HS-5 (cell line): ENCODE measurements around the gene LZTR1.
"Not testable (repeated sequence)": the region's sequence is repeated elsewhere in the genome, so short reads cannot be mapped to it uniquely, and the experiment has no call there.

Experiments used
- DNase-seq: peaks from one replicate; pipeline ENCODE4 v3.0.0-alpha.2; 2012; ENCODE audit warnings: low read depth

Gene LZTR1

DNA sequence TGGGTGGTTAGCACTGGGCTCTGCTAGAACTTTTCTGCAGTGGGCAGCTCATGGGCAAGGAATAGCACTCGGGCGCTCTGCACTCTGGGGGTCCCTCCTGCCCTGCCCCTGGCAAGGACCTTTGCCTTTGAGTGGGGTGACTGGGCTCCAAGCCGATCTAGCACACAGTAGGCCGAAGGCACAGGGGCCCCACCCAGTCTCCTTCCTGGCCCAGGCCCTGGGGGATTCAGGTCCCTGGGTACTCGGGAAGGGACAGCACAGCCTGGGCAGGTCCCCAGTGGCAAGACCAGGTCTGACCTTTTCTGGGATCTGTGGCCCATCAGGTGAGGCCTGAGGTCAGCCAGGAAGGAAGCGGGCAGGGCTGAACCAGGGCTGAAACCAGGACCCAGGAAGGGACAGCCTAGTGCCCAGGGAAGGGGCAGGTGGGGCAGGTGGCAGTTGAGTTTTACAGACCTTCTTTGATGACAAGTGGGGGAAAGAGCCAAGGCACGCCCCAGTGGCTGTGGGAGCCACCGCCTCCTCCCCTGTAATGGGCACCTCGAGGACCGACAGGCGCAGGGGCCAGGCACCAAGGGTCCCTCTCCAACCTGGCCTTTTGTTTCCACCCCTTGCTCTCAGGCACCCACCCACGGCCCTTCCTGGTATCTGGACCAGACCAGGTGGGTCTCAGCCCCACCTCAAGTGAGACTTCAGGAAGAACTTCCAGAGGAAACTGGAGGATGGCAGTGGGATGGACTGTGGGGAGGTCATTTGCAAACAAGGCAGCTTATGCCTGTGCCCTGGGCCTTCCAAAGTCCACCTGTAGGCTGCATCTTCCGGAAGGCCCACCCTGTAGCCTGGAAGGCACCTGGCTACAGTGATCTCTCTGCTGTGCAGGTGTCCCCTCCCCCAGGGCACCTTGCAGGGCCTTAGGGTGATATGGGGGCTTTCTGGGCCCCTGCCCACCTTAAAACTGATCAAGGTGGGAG lies 15.9 kb upstream of the LZTR1 start:
- no peak for DNase-seq

DNA sequence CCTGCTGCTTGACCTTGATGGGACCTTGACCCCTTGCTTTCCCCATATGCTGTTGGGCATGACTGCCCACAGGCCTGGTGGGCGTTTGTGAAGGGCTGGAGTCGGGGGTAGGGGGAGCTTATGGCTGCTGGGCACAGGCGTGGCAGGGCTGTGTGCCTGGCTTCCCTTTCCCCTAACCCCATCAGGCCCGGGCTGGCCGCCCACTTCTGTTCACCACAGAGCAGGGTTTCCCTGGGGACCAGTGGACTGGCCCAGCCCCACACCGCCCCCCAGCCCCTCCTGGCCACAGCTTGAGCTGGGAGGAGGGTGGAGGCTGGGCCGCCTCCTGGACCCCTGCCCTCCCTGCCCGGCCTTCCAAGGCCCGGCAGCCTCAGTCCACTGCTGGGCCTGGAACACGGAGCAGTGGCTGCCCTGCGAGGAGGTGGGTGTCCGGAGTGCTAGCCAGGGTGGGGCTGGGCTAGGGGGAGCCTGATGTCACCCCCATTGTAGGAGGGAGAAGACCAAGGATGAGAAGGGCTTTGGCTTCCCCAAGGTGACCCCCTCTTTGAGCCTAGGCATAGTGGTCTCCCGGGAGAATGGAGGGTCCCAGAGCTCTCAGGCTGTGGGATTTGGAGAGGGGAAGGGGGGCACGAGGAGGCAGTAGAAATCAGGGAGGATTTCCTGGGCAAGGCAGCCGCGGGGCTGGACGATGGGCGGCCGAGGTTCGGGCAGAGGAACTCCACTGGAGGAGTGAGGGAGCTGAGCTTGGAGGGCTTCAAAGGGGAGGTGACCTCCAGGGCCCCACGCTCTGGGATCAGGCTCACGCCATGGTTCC lies 15.0 kb upstream of the LZTR1 start, which contains the start of gene AIFM3:
Gene AIFM3, plus strand, starts transcription at position 373 of the 814 bp plus-strand sequence. CDS start 690 bp downstream, outside the sequence.
- no peak for DNase-seq

DNA sequence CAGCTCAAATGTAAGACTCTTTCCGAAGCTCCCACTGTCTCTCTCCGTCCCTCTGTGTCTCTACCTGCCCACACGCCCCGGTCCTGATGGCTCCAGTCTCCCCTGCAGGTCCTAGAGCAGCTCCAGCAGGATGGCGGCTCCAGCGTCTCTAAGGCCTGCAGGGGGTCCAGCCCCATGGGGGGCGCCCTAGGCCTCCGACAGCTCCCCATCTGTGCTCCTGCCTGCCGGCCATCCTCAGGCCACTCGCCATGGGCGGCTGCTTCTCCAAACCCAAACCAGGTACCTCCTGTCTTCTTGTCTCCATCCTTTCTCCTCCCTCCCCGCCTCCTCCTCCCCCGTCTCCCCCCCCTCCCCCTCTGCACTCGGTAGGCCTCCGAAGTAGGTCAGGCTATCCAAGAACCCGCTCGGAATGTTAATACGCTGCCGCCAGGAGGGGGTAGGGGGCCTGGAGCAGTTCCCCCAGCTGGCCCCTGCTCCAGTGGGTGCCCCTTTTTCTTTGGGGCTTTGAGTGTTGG lies 14.3 kb upstream of the LZTR1 start:
- DNase-seq = no peak

DNA sequence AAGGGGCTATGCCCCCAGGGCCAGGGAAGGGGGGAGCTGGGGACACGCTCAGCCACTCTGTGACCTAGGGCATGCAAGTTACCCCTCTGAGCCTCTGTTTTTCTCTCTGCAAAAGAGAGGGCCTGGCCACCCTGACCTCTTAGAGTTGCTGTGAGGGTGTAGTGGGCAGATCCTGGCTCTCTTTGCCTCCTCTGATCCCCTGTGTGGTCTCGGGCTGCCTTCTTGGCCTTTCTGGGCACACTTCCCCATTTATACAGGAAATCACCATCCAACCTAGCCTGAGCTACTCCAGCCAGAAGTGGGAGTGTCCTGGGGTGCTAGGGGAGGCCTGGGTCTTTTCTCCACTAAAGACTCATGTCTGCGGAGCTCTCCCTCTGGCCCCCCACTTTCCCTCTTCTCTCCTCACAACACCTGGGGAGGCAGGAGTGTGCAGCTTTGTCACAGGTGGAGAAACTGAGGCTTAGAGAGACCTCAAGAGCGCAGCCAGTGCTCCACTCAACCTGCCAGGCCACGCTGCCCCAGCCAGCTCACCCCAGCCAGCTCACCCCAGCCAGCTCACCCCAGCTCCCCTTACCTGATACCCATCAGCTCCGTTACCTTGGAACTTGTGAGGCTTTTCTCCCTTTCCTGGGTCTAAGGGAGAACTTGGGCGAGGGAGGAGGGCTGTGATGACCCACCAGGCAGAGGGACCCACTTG lies 13.7 kb upstream of the LZTR1 start:
- no peak for DNase-seq

DNA sequence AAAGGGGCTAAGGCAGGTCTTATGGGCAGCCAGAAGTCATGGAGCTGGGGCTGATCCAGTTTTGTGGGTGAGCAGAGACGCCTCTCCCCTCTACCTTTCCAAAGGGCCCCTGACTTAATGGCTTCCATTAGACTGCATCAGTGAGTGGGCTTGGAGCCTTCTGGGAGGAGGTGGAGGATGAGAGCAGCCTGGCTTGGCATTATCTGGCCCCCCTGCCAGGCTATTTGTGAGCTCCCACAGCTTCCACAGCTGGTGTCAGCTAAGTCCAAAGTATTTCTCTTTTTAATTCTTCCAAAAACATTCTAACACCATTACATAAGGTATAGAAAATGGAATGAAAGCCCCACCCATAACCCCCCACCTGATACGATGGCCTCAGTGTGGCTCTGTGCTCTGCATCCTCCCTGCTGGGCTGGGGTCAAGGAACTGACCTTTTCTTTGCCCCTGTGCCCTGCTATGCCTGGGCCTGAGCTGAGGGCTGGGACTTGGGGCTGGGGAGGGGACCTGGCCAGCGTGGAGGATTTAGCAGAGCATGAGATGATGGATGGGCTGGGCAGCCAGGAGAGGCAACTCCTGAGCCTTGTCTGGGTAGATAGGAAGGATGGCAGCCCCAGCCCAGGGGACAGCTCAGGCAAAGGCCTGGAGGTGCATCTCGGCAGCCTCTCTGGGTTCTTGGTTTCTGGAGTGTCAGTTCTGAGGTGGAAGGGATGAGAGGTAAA lies 11.0 kb upstream of the LZTR1 start:
- no peak for DNase-seq

DNA sequence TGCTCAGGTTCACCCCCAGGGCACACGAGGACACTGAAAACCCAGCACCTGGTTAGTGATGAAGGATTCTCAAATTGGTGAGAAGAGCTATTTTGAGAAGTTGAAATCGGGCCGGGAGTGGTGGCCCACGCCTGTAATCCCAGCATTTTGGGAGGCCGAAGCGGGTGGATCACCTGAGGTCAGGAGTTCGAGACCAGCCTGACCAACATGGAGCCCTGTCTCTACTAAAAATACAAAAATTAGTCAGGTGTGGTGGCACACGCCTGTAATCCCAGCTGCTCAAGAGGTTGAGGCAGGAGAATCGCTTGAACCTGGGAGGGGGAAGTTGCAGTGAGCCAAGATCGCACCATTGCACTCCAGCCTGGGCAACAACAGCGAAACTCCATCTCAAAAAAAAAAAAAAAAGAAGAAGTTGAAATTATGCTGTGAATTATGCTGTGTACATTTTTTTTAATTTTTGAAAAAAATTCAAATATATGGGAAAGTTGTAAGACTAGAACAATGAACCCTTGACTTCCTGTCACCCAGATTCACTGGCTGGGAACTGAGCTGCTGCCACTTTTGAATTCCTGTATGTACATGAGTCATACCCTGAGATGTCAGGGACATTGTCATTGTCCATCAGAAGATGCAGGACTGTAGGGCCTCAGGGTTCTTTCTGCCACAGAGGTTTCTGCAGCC lies 9.9 kb upstream of the LZTR1 start:
- DNase-seq = not testable (repeated sequence)

DNA sequence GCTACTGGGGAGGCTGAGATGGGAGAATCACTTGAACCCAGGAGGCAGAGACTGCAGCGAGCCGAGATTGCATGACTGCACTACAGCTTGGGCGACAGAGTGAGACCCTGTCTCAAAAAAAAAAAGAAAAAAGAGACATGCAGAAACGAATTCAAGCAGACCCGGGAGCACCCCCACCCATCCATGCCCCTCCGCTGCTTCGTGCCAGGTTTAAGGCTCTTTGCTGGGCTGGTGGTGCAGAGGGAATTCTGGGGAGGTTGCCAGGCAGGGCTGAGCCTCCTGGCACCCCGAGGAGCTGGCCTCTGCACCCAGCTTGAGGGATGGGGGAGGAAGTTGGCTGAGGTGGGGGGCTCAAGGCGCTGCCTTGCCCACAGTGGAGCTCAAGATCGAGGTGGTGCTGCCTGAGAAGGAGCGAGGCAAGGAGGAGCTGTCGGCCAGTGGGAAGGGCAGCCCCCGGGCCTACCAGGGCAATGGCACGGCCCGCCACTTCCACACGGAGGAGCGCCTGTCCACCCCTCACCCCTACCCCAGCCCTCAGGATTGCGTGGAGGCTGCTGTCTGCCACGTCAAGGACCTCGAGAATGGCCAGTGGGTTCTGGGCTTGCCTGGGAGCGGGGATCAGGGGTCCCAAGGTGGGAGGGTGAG lies 9.0 kb upstream of the LZTR1 start:
- no peak for DNase-seq

DNA sequence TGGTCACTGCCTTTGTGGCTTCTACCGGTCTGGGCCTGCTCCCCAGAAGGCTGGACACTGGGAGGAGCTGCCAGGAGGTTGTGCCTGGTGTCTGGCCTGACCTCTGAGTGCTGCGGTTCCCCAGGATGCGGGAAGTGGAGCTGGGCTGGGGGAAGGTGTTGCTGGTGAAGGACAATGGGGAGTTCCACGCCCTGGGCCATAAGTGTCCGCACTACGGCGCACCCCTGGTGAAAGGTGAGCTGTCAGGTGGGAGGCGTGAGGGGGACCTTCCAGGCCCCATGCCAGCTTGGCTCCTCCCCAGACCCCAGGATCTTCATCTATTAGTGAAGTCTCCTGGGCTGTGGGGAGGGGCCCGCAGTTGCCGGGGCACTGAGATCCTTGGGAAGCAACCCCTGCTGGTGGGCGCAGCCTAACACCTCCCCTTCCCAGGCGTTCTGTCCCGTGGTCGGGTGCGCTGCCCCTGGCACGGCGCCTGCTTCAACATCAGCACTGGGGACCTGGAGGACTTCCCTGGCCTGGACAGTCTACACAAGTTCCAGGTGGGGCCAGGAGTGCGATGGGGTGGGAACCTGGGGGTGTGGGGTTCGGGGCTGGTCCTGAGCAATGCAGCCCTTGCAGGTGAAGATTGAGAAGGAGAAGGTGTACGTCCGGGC lies 8.3 kb upstream of the LZTR1 start:
- no peak for DNase-seq

DNA sequence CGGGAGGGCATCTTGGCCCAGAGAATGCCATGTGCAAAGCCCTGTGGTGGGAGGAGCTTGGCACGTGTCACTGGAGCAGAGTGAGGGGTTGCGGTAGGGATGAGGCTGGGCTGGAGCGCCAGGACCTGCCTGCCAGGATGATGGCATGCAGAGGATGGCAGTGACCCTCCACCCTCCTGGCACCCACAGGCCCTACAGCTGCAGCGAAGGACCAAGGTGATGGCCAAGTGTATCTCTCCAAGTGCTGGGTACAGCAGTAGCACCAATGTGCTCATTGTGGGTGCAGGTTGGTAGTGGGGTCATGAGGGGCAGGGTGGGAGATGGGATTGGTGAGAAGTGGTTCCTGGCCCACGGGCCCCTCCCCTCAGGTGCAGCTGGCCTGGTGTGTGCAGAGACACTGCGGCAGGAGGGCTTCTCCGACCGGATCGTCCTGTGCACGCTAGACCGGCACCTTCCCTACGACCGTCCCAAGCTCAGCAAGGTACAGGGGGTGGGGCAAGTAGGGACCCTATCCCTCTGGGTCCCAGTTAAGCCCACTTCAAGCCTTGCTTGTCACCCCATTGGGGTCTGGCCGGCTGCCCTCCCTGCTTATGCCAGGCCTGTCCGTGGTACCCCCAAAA lies 7.7 kb upstream of the LZTR1 start:
- DNase-seq = no peak

DNA sequence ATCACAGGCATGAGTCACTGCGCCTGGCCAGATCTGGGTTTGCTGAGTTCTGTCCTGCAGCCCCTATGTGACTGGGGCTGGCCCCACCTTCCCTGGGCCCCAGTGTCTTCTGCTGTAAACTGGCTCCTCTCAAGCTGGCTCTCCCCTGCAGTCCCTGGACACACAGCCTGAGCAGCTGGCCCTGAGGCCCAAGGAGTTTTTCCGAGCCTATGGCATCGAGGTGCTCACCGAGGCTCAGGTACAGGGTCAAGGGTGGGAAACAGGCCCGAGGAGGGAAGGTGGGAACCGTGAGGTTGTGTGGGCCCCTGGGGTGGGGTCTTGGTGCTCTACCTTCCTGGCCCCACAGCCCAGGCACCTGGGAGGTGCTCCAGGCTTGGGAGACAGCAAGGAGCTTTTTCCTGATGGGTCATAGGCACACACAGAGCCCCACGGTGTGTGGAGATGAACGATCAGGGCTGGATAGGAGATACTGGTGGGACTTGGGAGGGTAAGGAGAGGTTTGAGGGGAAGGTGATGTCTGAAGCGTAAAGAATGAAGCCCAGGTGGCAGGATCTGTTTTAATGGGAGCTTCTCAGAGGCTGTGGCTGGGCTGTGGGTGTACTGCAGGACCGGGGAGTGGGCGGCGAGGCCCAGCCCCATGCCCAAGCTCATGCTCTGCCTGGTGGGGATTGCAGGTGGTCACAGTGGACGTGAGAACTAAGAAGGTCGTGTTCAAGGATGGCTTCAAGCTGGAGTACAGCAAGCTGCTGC lies 6.4 kb upstream of the LZTR1 start:
- no peak for DNase-seq

DNA sequence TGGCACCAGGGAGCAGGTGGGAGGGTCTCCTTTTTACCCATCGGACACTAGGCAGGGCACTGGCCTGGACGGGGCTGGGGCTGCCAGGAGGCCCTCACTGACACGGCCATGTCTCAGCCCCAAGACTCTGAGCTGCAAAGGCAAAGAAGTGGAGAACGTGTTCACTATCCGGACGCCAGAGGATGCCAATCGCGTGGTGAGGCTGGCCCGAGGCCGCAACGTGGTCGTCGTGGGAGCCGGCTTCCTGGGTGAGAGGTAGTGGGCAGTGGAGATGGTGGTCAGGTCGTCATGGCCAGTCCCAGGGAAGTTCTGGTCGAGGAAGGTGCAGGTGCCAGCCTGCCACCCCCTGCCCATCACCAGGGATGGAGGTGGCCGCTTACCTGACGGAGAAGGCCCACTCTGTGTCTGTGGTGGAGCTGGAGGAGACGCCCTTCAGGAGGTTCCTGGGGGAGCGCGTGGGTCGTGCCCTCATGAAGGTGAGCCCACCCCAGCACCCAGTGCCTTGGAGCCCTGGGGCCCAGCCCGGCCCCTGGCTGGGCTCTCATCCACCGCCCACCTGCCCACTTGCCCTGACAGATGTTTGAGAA lies 5.7 kb upstream of the LZTR1 start:
- no peak for DNase-seq

DNA sequence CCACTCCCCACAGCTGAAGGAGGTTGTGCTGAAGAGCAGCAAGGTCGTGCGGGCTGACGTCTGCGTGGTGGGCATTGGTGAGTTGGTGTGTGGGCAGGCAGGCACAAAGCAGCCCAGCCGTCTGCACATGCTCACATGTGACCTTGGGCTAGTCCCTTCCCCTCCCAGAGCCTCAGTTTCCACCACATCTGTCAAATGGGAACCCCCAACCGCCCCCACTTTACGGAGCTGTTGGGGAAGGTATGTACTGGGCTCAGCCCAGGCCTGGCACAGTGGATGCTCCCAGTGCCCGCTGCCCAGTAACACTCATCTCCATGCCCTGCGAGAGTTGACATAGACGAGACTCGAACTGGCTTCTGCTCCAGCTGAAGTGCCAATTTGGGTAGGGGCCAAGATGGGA lies 5.1 kb upstream of the LZTR1 start:
- DNase-seq = no peak

DNA sequence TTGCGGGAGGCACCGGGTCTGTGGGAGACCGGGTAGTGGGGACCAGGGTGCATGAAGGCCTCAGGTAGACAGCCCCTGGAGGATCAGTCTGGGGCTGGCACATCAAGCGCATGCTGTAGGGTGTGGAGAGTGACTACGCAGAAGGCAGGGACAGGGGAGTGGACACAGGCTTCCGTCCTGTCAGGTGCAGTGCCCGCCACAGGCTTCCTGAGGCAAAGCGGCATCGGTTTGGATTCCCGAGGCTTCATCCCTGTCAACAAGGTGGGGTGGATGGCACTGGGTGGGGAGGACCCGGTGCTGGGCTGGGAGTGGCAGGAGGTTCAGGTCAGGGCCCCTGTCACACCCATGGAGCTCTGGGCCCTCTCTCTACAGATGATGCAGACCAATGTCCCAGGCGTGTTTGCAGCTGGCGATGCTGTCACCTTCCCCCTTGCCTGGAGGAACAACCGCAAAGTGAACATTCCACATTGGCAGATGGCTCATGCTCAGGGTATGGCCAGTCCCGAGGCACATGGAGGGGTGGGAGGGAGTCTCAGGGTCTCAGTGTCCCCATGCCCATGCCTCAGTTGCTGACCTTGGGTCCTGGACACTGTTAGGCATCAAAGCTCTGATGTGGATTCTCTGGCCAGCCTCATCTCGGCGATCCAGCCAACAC lies 4.5 kb upstream of the LZTR1 start:
- DNase-seq = no peak

DNA sequence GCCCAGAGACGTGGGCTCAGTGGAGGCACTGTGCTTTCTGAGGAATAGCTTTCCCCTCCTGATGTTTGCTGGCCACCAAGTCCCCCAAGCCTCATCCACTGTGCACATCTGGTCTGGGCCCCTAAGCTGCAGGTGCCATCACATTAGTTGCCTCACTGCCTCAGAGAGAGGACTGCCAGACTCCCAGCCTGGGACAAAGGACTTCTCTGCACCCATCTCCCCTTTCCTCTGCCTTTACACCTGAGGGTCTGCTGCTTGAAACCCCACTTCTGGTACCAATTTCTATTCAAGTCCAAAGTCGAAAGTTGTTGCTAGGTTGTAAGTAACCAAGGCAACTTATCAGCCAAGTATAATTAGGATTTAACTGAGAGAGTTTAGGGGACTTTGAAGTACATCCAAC lies 3.7 kb upstream of the LZTR1 start:
- no peak for DNase-seq

DNA sequence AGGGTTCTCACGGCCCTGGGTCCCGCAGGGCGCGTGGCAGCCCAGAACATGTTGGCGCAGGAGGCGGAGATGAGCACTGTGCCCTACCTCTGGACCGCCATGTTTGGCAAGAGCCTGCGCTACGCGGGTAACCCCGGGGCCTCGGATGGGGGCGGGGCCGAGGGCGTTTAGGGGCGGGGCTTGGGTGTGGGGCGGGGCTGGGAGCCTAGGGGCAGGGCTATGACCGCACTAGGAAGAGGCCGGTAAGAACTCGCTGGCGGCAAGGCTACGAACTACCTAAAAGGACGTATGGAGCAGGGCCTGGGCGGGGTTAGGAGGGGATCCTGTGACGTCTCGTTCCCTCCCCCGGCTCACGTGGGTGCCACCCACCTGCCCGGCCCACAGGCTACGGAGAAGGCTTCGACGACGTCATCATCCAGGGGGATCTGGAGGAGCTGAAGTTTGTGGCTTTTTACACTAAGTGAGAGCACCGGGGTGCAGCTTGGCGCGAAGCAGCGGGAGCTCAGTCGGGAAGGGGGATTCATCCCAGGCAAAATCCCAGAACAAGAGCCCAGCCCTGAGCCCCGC lies 2.8 kb upstream of the LZTR1 start:
- DNase-seq = no peak

DNA sequence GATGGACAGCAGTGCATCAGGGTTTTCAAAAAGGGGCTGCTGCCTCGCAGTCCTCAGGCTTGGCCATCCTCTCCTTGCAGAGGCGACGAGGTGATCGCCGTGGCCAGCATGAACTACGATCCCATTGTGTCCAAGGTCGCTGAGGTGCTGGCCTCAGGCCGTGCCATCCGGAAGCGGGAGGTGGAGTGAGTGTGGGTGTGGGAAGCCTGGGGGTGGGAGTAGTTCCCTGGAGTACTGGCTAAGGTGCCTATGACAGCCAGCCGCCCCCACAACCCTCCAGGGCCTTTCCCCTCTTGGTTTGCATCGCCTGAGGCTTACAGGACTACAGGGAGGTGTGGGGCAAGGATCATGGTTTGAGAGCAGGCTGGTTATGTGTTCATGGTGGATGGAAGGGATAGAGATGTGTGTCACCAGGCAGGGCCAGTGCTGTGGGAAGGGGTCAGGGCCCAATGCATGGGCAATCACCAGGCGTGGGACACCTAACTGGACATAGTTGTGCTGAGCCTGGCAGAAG lies 2.1 kb upstream of the LZTR1 start:
- no peak for DNase-seq

DNA sequence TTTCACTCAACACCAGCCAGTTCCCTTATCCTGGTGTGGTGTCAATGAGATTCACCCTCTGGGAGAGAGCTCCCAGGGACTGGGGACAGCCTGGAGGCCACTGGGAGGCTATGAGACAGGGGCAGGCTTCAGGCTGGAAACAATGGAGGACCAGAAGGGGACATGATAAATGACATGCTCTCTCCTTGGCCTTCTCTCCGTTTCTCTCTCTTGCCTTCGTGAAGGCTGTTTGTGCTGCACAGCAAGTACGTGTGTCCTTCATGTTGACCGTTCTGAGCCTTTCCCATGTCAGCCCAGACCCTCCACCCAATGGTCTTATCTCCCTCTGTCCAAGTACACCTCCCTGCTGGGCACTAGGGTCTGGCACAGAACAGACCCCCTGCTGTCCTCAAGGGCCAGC lies 1.6 kb upstream of the LZTR1 start:
- DNase-seq = no peak
